ENCODE results near the gene ASB2. TPM values are rescaled to one million over a fixed set of nuclear protein-coding genes. Genes with fewer than 3 reads are reported as not detected.

Gene ASB2, protein sequence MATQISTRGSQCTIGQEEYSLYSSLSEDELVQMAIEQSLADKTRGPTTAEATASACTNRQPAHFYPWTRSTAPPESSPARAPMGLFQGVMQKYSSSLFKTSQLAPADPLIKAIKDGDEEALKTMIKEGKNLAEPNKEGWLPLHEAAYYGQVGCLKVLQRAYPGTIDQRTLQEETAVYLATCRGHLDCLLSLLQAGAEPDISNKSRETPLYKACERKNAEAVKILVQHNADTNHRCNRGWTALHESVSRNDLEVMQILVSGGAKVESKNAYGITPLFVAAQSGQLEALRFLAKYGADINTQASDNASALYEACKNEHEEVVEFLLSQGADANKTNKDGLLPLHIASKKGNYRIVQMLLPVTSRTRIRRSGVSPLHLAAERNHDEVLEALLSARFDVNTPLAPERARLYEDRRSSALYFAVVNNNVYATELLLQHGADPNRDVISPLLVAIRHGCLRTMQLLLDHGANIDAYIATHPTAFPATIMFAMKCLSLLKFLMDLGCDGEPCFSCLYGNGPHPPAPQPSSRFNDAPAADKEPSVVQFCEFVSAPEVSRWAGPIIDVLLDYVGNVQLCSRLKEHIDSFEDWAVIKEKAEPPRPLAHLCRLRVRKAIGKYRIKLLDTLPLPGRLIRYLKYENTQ
- total RNA-seq = 268 TPM
- long read RNA-seq, transcript ASB2-202 (3 exons, 2,168 nt) = minor isoform, 36 of 517 reads
- long read RNA-seq, transcript ASB2-203 (10 exons, 2,842 nt) = major isoform, 330 of 517 reads
- long read RNA-seq, transcript ASB2-201 (8 exons, 2,743 nt) = minor isoform, 9 of 517 reads
- long read RNA-seq, partial matches to known transcripts = 89 of 517 reads
- long read RNA-seq, other reads (novel, unspliced or antisense) = 53 of 517 reads

DNA sequence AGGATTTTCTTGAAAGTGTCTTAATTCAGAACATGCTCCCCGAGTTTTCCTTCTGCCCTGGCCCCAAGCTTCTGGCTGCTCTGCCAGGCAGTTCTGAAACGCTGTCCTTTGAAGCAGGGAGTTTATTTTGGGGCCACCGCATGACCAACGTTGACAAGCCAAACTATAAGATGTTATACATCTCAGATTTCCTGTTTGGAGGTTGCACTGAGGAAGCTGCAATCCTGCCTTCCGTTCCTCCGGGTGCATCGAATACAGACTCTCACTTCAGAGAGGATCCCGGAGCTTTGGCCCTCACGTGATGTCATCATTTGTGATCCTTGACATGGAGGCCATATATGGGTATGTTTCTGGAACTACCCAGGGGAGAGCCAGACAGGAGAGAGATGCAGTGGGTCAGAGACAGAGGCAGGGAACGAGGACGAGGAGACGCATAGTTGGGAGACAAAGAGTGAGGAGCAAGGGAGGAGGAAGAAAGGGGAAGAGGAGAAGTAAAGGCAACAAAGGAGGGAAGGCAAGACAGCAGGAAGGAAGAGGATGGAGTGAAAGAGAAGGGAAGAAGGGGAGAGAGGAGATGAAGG lies at the start of gene ASB2:
ASB2 (minus strand) TSS at position 94 of the 581 bp plus-strand sequence. CDS start 12,031 bp downstream, outside the sequence.
- intact Hi-C loops (cut with micrococcal nuclease) = no loop called here
- peak; percentile 37 for ATAC-seq
- DNase-seq = no peak

DNA sequence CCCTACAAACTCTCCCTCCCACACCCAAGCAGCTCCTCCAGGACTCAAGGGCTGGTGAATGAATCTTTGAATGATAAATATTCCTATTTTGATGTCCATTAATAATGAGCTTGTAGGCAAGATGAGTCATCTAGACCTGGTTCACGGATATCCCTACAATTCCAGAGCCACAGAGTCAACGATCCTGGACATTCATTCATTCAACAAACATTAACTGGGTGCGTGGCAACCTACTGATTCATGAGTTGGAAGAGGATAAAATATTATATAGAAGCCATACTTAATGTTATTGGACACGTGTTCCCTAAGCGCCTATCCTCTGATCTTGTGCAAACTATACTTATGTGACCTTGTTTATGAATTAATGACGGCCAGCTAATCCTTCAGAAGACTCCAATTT lies 49.4 kb upstream of the ASB2 start:
- ATAC-seq = no peak
- intact Hi-C loops (cut with micrococcal nuclease) = no loop called here
- no peak for DNase-seq

DNA sequence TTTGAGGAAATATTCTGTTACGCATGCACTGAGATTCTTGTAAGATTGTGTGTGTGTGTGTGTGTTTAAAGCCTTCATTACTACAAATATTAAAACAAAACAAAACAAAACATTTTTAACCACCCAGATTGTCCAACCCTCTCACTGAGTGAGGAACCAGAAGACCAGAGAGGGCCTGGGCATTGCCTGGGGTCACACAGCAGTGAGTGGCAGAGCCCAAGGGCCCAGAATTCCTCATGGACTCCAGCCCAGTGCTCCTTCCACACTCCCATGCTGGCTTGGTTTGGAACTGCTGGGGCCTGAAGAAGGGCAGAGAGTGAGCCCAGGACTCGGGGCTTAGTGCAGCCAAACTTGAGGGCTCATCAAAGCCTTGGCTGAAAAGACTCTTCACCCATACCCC lies 48.2 kb upstream of the ASB2 start:
- ATAC-seq = no peak
- intact Hi-C loops (cut with micrococcal nuclease) = no loop called here
- no peak for DNase-seq

DNA sequence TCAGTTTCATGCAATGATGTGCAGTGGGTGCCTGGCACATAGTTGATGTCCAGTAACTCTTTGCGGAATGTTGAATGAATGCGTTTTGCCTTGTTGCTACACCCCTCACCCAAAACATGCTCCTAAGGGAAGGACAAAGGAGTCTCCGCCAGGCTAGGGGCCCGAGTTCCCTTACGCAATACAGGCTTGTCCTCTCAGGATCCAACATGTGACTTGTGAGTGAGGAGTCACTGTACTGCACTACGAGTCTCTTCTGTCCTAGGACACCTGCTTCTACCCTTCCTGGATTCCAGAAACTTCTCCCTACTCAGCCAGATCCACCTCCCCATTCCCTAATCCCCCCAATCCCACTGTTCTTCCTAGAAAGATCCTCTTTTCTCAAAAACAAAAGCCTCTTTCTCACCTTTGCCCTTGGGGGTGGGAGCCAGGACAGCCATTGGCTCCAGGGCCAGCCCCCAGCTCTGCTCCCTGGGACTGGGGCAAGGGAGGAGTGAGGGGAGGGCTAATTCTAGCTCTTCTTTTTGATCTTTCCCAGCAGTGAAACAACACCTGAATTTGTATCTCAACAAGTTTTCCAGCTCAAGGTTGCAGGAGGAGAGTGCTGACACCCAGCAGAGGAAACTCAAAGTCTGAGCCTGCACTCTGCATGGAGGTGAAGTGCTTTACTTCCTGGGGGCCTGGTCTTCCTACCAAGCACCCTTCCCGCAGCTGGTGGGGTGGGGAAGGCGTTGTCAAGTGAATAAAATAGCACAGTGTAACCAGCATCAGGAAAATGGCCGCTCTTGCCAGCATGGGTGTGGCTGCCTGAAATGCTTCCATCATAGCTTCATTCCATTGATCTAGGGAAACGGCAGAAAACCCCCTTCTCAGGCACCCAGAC lies 46.4 kb upstream of the ASB2 start:
- intact Hi-C loops (cut with micrococcal nuclease) = no loop called here
- ATAC-seq (no peak), DNase-seq (no peak)

DNA sequence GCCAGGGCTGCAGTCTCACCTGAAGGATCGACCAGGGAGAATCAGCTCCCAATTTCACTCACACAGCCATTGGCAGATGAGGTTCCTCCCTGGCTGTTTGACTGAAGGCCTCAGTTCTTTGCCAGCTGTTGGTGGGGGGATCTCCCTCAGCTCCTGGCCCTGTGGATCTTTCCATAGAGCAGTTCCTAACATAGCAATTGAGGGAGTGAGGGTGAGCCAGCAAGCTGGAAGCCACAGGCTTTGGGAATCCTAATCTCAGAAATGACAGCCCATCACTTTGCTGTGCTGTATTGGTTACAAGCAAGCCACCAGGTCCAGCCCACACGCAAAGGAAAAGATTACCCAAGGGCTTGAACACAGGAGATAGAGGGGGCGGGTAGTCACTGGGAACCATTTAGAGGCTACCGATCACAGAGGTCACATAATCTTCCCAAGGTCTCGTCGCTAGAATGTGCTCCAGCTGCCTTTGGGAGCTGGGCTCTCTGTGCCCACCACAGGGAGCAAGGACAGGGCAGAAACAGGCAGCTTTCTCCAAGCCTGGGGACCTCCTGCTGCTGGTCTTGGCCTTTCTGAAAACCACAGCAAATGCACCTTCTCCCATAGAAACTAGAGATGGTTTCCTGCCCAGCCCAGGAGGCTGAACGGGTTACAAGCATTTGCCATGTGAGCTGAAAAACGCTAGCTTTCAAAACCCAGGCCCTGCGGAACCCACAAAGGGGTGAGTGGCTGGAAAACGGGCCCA lies 45.2 kb upstream of the ASB2 start:
- ATAC-seq (no peak), DNase-seq (no peak)
- intact Hi-C loops (cut with micrococcal nuclease) = no loop called here

DNA sequence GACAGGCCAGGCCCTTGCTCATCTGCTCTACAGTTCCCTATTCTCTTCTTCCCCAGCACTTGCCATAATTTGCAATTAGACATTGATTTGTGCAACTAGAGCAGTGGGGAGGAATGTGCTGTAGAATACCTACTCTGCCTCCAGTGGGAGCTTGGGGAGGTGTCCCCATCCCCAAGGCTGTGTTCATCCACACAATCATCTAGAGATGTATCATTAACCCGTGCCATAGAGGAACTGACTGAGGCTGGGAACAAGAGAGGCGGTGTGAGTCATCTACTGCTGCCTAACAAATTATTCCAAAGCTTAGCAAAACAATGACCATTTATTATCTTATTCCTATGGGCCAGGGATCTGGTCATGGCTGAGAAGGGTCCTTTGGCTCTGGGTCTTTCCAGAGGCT lies 44.6 kb upstream of the ASB2 start:
- ATAC-seq = no peak
- intact Hi-C loops (cut with micrococcal nuclease) = no loop called here
- no peak for DNase-seq

DNA sequence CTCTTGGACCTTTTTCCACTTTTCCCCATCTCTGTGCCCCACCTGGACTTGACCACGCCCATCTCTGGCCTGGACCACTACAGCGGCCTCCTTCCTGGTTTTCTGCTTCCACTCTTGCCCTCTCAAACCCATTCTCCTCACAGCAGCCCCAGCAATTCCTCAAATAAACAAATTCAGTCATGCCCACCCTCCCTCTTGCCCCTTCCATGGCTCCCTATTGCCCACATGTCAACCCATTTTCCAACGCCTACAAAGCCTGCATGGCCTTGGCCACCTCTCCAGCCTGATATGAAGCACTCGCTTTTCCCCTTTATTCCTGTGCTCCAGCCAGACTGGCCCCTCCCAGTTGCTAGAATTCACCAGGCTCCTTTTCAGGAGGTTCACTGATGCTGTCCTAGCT lies 43.9 kb upstream of the ASB2 start:
- ATAC-seq = no peak
- intact Hi-C loops (cut with micrococcal nuclease) = no loop called here
- no peak for DNase-seq

DNA sequence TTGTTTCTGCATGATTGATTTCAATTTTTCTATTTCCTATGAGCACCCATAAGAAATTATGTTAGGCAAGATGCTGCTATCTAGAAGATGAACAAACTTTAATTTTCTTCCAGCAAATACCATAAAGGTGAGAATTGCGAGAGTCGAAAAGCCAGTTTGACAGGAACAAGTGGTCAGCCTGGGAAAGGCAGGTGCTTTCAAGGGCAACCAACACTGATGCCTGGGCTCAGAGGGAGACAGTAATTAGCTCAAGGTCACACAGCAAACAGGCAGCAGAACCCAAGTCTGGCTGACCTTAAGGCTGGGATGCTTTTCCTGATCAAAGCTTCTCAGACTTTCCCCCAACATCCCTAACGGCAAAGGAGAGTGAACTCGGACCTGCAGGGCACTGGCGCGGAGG lies 43.0 kb upstream of the ASB2 start:
- intact Hi-C loops (cut with micrococcal nuclease) = no loop called here
- ATAC-seq (no peak), DNase-seq (no peak)

DNA sequence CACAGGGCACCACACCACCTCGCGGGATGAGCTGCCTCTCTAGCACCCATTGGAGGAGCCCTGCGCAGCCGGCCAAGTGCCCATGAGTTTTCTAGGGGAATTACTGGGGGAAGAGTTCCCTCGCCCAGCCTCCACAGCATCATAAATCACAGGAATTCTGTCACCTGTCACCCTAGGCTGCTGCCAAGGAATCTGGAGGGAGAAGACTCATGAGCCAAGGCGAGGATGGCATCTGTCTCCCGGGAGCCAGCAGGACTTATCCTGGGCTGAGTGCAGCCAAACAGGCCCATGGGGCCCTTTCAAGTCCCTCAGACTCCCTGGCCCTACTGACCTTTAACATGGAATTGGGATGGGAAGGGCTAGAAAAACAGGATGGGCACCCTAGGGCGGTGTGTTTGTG lies 41.9 kb upstream of the ASB2 start:
- DNase-seq (no peak), ATAC-seq (no peak)
- intact Hi-C loops (cut with micrococcal nuclease) = no loop called here

DNA sequence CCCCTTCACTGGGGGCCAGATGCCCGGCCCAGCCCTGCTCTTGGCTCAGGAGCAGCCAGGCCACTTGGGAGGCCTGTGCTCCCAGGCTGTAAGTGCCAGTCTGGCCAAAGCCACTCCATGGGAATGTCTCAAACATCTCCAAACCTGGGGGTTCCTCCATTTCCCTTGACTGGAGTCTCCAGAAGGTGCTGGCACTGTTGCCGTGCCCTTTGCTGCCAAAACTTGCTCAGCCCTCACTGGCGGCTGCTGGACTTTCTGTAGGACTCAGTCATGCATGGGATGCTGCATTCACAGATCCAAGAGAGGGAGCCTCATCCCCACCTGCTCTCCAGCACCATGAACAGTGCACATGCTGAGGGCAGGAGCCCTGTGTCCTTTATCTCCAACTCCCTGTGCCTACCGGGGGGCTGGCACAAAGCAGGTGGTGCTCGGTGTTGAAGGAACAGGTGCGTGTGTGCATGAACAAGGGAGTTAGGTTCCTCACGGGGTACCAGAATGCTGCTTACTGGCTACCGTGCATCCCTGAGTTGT lies 40.1 kb upstream of the ASB2 start:
- no peak for DNase-seq
- intact Hi-C loops (cut with micrococcal nuclease) = no loop called here
- ATAC-seq = no peak

DNA sequence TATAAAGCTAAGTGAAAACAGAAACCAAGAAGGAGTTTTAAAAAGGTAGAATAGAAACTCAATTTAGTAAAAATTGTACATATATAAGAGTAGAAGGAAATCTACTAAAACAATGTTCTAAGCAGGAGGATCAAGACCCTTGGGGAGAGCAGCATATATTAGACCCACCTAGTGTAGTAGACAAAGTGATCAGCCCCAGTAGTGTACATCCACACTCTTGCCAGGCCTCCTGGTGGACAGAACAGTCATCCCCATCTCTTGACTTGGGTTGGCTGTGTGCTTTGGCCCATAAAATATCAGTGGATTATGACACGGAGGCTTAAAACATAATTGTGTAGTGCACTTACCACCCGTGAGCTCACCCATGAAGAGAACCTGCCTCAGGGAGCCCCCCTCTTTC lies 38.9 kb upstream of the ASB2 start:
- no peak for DNase-seq
- no peak for ATAC-seq
- intact Hi-C loops (cut with micrococcal nuclease) = no loop called here

DNA sequence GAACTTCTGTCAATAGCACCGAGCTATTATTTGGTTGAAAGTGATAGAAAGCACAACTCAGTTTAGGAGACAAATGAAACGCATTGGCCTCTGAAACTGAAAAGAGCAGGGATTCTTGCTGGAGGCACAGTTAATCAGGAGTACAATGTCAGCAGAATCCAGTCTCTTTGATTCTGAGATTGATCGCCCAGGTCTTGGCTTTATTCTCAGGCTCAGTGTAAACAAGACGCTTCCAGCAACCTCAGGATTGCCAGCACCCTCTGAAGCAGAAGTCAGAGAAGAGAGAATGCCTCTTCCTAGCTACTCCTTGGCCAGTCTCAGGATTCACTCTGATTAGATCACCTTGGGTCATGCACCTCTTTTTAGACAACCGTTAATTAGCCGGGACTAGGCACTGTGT lies 38.0 kb upstream of the ASB2 start:
- no peak for DNase-seq
- intact Hi-C loops (cut with micrococcal nuclease) = no loop called here
- no peak for ATAC-seq

DNA sequence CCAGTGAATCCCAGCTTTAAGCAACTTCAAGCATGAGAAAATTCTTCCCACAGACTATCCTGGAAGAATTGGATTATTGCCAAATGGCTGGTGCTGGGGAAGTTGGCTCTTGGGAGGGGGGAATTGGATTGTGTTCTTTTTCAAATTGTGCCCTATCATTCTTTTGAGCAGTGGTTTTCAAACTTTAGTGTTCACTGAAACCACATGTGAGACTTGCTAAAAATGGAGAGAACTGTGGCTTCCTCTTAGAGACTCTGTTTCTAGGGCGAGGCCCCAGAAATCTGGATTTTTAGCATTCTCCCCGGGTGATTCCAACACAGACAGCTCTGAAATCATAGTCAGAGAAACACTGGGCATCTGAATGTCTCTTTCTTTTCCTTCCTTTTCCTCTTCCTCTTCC lies 35.4 kb upstream of the ASB2 start:
- intact Hi-C loops (cut with micrococcal nuclease) = no loop called here
- DNase-seq = no peak
- ATAC-seq = no peak

DNA sequence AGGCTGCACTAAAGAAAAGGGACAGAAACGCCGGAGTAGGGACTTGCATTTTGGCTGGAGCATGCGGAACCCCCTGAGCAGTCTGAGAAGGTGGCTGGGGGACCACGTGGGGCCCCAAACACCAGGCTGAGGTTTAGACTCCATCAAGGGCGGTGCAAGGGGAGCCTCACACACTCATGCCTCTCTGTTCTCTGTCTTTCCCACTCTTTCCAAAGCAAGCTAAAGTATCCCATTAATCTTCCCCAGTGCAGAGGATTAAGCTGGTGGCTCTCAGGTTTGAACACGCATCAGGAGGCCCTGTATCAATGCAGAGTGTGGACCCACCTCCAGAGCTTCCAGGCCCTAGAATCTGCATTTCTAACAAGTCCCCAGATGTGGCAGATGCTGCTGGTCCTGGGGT lies 34.3 kb upstream of the ASB2 start:
- intact Hi-C loops (cut with micrococcal nuclease) = no loop called here

DNA sequence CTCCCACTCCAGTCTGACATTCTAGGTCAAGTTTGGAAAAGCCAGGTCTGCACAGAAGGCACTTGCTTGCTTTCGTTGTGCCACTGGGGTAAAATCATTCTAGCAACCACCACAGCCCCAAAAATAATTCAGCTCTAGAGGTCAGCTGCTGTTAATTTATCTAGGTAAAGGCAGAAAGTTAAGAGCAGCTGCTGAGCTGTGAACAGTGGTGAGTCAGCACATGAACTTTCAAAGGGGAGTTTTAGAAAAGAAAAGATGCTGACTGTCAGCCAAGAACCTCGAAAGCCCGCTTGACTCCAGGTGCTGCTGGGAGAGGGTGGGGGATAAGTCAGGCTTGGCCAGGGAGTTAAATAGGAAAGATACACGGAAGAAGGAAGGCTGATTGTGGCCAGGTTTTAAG lies 33.4 kb upstream of the ASB2 start:
- DNase-seq = no peak
- peak; percentile 43 for ATAC-seq
- intact Hi-C loops (cut with micrococcal nuclease) = loop anchor here (10.0 kb wide), 1 partner anchor 65 kb away; no protein-coding TSS in a partner anchor

More for the DNA sequence above, 34.3 kb upstream of the ASB2 start:
- DNase-seq (no peak), ATAC-seq (no peak)

DNA sequence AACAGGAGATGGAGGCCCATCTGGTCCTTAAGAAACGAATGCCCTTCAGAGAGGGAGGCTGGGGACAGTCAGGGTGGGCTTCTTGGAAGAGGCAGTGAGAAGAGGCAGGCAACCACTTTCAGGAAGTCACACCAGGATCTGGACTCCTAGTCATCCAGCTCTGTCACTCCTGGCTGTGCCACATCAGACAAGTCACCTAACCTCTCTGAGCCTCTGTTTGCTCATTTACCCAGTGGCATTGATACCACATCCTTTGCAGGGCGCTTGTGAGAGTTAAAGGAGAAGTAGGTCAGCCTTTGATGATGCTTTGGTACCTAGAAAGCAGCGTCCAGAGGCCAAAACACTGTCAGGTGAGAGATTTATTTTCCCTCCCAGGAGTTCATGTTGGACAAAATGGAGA lies 31.9 kb upstream of the ASB2 start:
- ATAC-seq = no peak
- intact Hi-C loops (cut with micrococcal nuclease) = loop anchor here (10.0 kb wide), 1 partner anchor 63 kb away; no protein-coding TSS in a partner anchor
- no peak for DNase-seq

DNA sequence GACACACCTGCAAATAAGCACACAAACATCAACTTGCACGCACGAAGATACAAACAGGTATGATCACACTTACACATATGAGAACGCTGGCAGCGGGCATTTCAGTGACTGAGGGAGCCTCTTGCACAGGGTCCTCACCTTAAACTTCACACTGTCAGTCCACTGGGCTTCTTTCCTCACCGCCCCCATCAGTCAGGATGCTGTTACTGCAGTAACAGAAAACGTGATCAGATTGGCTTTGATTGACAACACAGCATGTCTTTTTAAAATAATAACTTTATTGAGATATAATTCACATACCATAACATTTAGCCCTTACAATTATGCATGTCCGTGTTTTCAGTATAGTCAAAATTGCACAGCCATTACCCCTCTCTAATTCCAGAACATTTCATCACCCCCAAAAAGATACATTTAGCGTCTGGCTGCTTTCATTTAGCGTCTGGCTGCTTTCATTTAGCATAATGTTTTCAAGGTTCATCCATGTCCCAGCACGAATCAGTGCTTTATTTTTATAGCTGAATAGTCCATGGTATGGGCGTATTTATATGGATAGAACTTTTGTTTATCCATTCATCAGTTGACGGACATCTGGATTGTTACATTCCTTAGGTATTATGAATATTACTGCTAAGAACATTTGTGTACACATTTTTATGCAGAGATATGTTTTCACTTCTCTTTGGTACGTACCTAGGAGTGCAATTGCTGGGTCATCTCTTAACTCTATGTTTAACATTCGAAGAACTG lies 29.1 kb upstream of the ASB2 start:
- DNase-seq = no peak
- ATAC-seq = no peak
- intact Hi-C loops (cut with micrococcal nuclease) = loop anchor here (10.0 kb wide), 1 partner anchor 61 kb away; no protein-coding TSS in a partner anchor

Data from left ventricle myocardium superior (tissue), 1 donor.